IPS-11a (cell line): ENCODE data around the gene CCDC69.
"Not testable (repeated sequence)": the region's sequence is repeated elsewhere in the genome, so short reads cannot be mapped to it uniquely, and the experiment has no call there.

Experiments used
- H3K4me3 ChIP-seq: one replicate; pipeline ENCODE4 v1.5.1; 2013; ENCODE audit warnings: low read depth, low read length, control low read depth

Gene CCDC69

DNA sequence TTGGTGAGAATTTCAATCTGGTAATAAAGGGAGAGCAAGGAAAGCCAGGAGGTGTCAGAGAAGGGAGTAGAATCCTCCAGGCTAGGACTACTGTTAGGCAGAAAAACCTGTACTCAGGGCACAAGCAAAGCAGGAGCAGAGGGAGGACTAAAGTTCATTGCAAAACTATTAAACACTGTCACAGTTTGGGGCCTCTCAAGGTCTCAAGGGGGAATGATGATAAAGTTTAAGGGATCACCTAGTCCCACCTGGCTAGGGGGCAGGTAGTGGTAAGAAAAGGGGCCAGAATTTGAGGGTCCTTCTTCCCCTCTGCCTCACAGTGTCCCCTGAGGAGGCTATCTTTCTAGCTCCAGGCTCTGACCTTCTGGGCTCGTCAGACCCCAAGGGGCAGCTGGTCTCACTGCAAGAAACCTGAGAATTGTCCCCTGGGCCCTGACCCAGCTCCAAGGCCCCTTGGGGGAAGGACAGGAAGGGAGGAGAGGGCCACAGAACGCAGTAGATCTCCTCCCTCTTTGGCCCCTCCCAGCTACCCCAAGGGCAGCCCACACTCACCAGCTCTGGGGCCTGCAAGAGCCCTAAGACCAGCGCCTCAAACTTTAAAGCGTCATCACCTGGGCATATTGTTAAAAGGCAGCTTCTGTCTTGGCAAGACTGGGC, 974 bp downstream of the CCDC69 start:
- peak overlapping the region; percentile 69 for H3K4me3 ChIP-seq

DNA sequence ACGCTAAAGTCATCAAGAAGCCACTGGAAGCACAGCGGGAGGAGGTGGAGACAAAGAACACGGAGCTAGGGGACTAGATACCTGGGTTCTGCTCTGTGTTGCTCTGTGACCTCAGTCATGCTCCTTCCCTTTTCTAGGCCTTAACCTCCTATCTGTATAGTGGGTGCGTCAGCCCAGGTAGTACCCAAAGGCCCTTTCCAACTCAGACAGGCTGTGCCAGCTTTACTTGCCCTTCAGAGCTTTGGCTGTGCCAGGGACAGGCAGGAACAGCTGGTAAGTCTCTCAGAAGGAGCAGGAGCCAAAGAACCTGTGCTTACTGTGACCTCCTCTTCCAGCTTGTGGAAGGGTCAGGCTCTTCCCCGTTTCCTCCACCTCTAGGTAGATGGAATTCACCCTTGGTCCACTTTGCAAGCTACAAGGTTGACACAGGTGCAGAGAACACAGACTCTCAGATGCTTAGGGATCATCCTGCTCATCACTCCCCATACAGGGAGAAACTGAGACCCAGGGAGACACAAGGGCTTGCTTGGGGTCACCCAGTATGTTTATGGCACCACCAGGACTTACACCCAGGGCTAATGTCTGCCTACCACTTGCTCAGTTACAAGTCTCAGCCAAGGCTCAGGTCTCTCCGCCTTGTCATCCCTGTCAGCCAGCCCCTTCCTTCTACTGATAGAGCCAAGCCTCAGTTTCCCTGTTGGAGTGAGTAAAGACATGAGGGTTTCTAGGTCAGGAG, 1.7 kb downstream of the CCDC69 start:
- no peak overlapping the region for H3K4me3 ChIP-seq

- no peak overlapping the region for H3K4me3 ChIP-seq
Observed at GRCh38 chr5:151221574-151221973, 2.3 kb downstream of the CCDC69 start.

GRCh38 chr5:151219789-151220188, 4.1 kb downstream of the CCDC69 start:
- no peak overlapping the region for H3K4me3 ChIP-seq

DNA sequence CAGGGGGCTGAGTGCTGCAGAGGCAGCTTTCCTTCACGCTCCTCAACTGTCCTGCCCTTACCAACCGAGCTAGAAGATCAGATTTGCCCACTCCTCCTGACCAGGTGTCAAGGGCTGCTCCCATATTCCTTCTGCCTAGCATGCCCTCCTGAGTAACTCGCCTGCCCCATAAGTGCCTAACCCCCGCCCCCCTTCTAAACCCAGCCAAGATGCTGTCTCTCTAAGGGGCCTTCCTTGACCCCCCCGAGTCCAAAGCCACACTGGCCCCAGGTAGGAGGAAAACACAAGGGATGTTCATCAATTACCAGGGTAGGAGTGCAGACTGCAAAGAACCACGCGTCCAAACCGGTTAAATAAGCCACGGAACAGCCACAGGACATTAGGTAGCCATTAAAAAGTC, 4.8 kb downstream of the CCDC69 start:
- no peak overlapping the region for H3K4me3 ChIP-seq

DNA sequence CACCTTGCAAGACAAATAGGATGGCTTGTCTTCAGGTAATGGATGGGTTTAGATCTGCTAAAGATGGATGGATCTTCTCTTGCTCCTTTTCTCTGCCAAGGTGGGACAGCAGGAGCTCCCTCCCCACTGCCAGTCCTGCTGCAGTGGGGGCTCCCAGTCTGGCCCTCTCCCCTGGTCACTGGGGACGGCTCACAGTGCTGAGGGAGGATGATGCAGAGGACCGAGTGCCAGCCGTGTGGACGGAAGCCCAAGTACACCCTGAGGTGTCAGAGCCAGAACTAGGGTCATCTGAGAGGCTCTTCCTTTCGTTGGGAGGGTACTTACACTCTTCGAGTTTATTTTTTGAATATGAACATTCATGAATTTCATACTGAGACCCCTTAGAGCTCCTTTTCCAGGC, 5.7 kb downstream of the CCDC69 start:
- no peak overlapping the region for H3K4me3 ChIP-seq

GRCh38 chr5:151216781-151217180, 7.1 kb downstream of the CCDC69 start:
- H3K4me3 ChIP-seq = no peak overlapping the region

DNA sequence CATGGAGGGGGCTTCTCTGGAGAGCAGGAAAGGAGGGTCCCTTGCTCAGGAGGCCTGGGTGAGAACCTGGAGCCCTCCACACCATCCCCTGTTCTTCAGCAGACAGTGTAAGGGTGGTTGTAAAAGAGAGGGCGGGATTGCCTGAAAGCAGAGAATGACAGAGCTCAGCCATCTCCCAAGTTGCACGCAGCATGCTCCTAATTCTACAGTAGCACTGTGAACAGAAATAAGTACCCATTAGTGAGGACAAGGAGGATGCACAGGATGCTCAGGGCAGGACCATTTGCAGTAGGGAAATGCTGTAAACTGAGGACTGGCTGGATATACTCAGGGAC, 8.4 kb downstream of the CCDC69 start:
- H3K4me3 ChIP-seq = no peak overlapping the region

GRCh38 chr5:151214614-151215545, 9.0 kb downstream of the CCDC69 start:
- no peak overlapping the region for H3K4me3 ChIP-seq

DNA sequence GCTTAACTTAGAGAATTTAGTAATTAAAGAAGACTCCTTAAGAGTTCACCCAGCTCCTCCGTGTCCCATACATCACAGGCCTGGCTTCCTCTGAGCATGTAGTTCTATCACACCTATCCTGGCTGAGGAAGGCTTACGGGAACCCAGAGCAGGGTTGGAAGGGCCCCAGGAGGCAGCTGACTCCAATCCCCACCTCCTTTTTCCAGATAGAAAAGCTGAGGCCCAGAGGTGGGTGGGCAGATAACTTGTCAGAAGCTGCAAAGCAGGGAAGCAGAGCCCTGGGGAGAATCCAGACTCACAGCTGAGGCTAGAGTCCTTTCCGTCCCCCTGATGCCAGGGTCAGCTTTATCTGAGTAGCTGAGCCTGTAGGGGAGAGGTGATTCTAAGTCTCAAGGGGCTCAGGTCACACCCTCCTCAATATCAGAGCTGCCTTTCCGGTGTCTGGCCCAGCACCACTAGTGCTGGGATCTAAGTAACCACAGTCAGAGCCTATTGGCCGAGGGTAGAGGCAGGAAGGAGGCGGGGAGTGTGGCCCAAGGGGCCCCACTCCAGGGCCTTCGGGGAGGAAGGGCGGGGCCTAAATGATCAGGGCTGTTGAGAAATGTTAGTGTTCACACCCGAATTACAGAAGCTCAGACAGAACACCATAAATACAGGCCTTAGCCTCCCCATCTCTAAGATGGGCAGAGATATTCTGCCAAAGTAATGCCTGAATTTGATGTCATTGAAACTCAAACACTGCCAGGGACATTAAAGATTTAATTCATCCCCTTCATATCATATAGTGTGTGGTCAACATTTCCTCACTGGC, 9.9 kb downstream of the CCDC69 start:
- H3K4me3 ChIP-seq = no peak overlapping the region

- no peak overlapping the region for H3K4me3 ChIP-seq
Observed at GRCh38 chr5:151212406-151212798, 11.5 kb downstream of the CCDC69 start.

DNA sequence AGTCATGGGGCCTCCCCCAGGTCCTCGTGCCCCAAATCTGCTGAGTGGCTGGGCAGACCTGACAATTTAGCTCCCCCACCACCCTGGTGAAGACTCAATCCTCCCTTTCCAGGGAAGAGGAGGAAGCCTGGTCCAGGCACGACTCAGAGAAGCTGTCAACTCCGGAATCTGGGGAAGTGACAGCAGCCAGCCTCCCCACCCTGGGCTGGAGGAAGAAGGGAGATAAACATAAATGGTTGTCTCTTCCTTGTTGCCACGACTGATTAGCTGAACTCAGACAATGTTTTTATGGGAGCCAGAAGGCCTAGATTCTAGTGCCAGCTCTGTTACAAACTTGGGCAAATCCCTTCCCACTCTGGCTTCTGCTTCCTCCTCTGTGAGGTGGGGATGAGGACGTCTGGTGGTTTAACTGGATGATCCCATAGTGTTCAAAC, 15.4 kb downstream of the CCDC69 start:
- H3K4me3 ChIP-seq = no peak overlapping the region

GRCh38 chr5:151205411-151205810, 18.5 kb downstream of the CCDC69 start:
- H3K4me3 ChIP-seq = no peak overlapping the region

DNA sequence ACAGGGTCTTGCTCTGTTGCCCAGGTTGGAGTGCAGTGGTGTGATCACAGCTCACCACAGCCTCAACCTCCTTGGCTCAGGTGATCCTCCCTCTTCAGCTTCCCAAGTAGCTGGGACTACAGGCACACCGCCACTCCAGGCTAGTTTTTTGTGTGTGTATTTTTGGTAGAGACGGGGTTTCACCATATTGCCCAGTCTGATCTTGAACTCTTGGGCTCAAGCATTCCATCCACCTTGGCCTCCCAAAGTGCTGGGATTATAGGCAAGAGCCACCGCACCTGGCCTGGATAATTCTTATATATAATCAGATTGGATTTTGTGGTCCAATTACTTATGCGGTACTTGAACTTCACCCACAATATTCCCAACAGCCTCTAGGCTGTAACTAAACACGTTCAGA, 19.8 kb downstream of the CCDC69 start:
- H3K4me3 ChIP-seq = no peak overlapping the region

DNA sequence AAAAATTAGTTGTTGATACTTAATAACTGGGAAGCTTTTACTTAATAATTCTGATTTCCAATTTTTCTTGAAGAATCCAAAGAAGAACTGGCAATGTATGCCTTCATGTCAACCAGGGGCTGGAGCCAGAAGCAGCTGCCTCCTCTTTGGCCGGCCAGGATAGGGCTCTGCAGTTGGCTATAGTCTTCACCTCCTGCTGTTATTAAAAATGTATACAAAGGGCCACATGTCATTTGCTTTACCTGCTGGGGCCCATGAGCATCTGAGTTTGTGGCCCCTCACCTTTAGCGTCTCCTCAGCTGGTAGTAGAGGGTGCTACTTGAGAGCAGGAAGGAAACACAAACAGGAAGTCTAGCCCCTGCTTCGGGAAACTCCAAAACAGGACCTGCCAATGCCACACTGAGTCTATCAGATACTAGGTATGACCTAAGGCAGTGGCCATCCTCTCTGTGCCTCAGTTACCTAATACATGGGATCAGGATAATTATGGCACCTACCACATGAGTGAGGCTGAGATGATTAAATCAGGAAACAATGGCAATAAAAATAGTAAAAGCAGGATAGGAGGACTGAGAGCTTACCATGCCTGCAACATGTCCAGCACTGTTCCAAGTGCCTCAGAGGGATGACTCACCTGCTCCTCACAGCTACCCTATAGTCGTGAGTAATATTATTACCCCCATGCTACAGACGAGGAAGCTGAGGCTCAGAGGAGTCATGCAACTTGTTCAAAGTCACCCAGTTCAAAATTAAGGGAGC, 21.3 kb downstream of the CCDC69 start:
- H3K4me3 ChIP-seq = no peak overlapping the region

DNA sequence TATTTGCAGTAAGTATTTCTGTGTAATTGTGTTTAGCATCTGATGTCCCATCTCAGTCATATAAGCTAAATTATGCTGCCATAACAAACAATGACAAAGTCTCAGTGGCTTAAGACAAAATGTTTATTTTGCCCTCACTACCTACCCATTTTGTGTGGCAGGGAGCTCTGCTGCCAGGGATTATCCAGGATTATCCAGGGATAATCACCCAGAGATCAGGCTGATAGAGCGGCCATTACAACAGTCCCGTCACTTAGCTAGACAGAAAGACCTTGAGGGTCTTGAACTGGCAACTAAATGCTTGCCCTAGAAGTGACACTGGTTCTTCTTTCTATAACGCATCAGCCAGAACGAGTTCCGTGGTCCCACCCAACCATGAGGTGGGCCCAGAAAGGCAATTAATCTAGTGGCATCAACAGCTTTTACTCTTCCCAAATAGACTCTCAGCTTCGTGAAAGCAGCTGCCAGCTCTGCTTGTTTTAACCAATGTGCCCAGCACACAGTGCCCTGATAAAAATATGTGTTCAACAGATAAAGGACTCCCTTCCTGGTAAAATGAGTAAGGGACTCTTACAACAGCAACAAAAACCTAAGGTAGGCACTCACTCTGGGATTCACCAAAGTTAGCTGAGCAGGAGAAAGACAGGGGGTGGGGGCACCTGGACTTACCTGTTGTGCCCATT, 22.8 kb downstream of the CCDC69 start:
- H3K4me3 ChIP-seq = no peak overlapping the region

DNA sequence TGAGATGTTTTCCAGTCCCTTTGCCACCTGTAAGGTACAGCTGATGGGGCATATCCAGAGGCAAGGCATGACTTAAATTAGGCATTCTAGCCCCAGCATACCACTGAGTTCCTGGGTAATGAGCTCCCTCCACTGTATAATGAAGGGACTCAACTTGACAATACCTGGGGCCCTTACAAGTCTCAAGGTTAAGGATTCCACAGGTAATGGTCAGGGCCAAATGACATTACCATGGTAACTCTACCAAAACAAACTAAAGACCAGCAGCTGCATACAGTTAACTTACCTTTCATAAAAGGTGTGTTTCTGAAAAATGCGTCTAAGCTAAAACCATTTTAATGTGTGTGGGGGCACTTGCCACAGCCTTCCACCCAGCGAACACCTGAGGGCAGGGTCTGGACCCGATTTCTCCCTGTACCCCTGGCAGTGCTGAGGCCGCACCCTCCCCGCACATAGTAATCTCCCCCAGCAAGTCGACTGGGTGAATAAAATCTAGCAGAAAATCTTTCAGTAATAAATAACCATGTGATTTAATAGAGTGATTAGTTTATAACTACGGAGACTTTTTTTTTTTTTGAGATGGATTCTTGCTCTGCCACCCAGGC, 24.2 kb downstream of the CCDC69 start:
- H3K4me3 ChIP-seq = no peak overlapping the region

DNA sequence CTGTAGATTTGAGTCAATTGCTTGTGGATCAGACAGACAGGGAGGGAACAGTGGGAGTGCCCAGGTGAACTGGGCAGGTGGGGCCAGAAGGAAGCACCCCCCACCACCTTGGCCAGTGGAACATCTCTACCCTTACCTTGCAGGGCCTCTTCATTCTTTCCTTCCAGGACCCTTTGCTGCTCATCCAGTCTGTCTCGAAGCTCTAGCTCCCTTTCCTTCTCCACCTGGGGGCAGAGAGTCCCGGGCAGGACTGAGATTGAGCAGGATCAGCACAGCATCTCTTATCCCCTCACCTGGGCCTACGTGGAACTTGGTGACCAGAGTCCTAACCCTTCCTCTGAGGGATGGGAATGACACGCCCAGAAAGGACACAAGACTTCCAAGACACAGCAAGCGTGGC, 25.0 kb downstream of the CCDC69 start:
- no peak overlapping the region for H3K4me3 ChIP-seq

DNA sequence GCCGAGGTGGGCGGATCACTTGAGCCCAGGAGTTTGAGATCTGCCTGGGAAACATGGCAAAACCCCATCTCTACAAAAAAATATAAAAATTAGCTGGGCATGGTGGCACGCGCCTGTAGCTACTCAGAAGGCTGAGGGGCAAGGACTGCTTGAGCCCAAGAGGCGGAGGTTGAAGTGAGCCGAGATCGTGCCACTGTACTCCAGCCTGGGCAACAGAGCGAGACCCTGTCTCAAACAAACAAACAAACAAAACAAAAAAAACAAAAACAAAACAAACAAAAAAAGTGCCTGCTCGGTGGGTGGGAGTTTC, 26.6 kb downstream of the CCDC69 start:
- H3K4me3 ChIP-seq = not testable (repeated sequence)
